H9 (cell line): ENCODE results near the gene MBD3L2. TPM values are rescaled to one million over a fixed set of nuclear protein-coding genes. Genes with fewer than 3 reads are reported as not detected.

ENCODE experiments used
- DNase-seq: peaks from one replicate; pipeline ENCODE4 v3.0.0-alpha.2; 2017
- H2AFZ ChIP-seq: one replicate; pipeline ENCODE4 v1.6.1; 2013; ENCODE audit warnings: mild to moderate bottlenecking, low read length, control low read depth, moderate library complexity
- H2AK5ac ChIP-seq: 2 replicates; pipeline ENCODE4 v1.6.1; 2013; ENCODE audit warnings: low read length, control low read depth, mixed read lengths; ENCODE audit not compliant: insufficient read length
- H2BK120ac ChIP-seq: one replicate; pipeline ENCODE4 v1.6.1; 2013; ENCODE audit warnings: low read depth, mild to moderate bottlenecking, low read length, control low read depth, inconsistent platforms; ENCODE audit not compliant: poor library complexity, severe bottlenecking
- H2BK12ac ChIP-seq: 2 replicates; pipeline ENCODE4 v1.6.1; 2013; ENCODE audit warnings: low read length, control low read depth, mixed read lengths, low read depth; ENCODE audit not compliant: insufficient read length
- H2BK15ac ChIP-seq: 2 replicates; pipeline ENCODE4 v1.6.1; 2013; ENCODE audit warnings: low read depth, low read length, control low read depth
- H2BK20ac ChIP-seq: one replicate; pipeline ENCODE4 v1.6.1; 2013; ENCODE audit warnings: low read depth, mild to moderate bottlenecking, low read length, control low read depth, inconsistent platforms; ENCODE audit not compliant: poor library complexity, severe bottlenecking
- H2BK5ac ChIP-seq: 2 replicates; pipeline ENCODE4 v1.6.1; 2013; ENCODE audit warnings: low read length, control low read depth, mixed read lengths; ENCODE audit not compliant: insufficient read length
- H3K14ac ChIP-seq: 2 replicates; pipeline ENCODE4 v1.6.1; 2013; ENCODE audit warnings: low read length, control low read depth; ENCODE audit not compliant: insufficient read depth
- H3K18ac ChIP-seq: 2 replicates; pipeline ENCODE4 v1.6.1; 2013; ENCODE audit warnings: low read depth, mild to moderate bottlenecking, mixed read lengths, low read length, control low read depth; ENCODE audit not compliant: insufficient read length
- H3K23ac ChIP-seq: 2 replicates; pipeline ENCODE4 v1.6.1; 2013; ENCODE audit warnings: low read length, control low read depth, mixed read lengths, low read depth; ENCODE audit not compliant: insufficient read length
- H3K23me2 ChIP-seq: 2 replicates; pipeline ENCODE4 v1.6.1; 2013; ENCODE audit warnings: low read depth, mild to moderate bottlenecking, mixed read lengths, low read length, control low read depth; ENCODE audit not compliant: insufficient read length, poor library complexity, severe bottlenecking
- H3K27ac ChIP-seq: 2 replicates; pipeline ENCODE4 v1.5.1; 2013; ENCODE audit warnings: low read length, control low read depth, mixed read lengths, low read depth; ENCODE audit not compliant: insufficient read length
- H3K27me3 ChIP-seq: 2 replicates; pipeline ENCODE4 v1.6.1; 2013; ENCODE audit warnings: low read length, control low read depth, inconsistent platforms; ENCODE audit not compliant: insufficient read depth
- H3K4ac ChIP-seq: 2 replicates; pipeline ENCODE4 v1.6.1; 2013; ENCODE audit warnings: low read depth, mild to moderate bottlenecking, control low read depth, inconsistent platforms, low read length, moderate library complexity
- H3K4me1 ChIP-seq: 2 replicates; pipeline ENCODE4 v1.6.1; 2013; ENCODE audit warnings: low read length, control low read depth, inconsistent platforms; ENCODE audit not compliant: insufficient read depth
- H3K4me2 ChIP-seq: 2 replicates; pipeline ENCODE4 v1.6.1; 2013; ENCODE audit warnings: low read length, control low read depth, mixed read lengths; ENCODE audit not compliant: insufficient read length, insufficient read depth
- H3K56ac ChIP-seq: 2 replicates; pipeline ENCODE4 v1.6.1; 2013; ENCODE audit warnings: low read depth, mild to moderate bottlenecking, mixed read lengths, low read length, control low read depth; ENCODE audit not compliant: insufficient read length
- H3K79me1 ChIP-seq: 2 replicates; pipeline ENCODE4 v1.6.1; 2013; ENCODE audit warnings: low read depth, mild to moderate bottlenecking, moderate library complexity, low read length, control low read depth, inconsistent platforms; ENCODE audit not compliant: insufficient read depth, poor library complexity, severe bottlenecking
- H3K79me2 ChIP-seq: 2 replicates; pipeline ENCODE4 v1.6.1; 2013; ENCODE audit warnings: low read length, control low read depth, inconsistent platforms; ENCODE audit not compliant: insufficient read depth
- H3K9ac ChIP-seq: 2 replicates; pipeline ENCODE4 v1.6.1; 2013; ENCODE audit warnings: low read length, control low read depth, mixed read lengths; ENCODE audit not compliant: insufficient read length; ENCODE audit errors: extremely low read depth
- H3K9me3 ChIP-seq: one replicate; pipeline ENCODE4 v1.6.1; 2013; ENCODE audit warnings: low read depth, low read length, inconsistent platforms; ENCODE audit not compliant: control insufficient read depth
- H3T11ph ChIP-seq: one replicate; pipeline ENCODE4 v1.6.1; 2013; ENCODE audit warnings: mild to moderate bottlenecking, low read length, control low read depth, inconsistent platforms
- H4K20me1 ChIP-seq: one replicate; pipeline ENCODE4 v1.6.1; 2013; ENCODE audit not compliant: control insufficient read depth, insufficient read length, insufficient read depth
- H4K5ac ChIP-seq: 2 replicates; pipeline ENCODE4 v1.6.1; 2013; ENCODE audit warnings: low read depth, mild to moderate bottlenecking, mixed read lengths, low read length, control low read depth; ENCODE audit not compliant: insufficient read length
- H4K8ac ChIP-seq: replicated peaks from 2 replicates; pipeline ENCODE4 v1.6.1; 2013; ENCODE audit warnings: low read length, control low read depth, mixed read lengths, low read depth; ENCODE audit not compliant: insufficient read length
- H4K91ac ChIP-seq: 2 replicates; pipeline ENCODE4 v1.6.1; 2013; ENCODE audit warnings: low read depth, mild to moderate bottlenecking, moderate library complexity, mixed read lengths, low read length, control low read depth; ENCODE audit not compliant: insufficient read length
- H3K27ac Mint-ChIP-seq, 3 experiments: 2 replicates in 2 of 3; 3 replicates in 1 of 3; pipeline ENCODE4 v1.8.0; 2020 to 2021; ENCODE audit warnings: mixed read lengths in 3 of 3, mild to moderate bottlenecking in 1 of 3, moderate library complexity in 1 of 3
- H3K27me3 Mint-ChIP-seq: 2 replicates; pipeline ENCODE4 v1.8.0; 2021; ENCODE audit warnings: low read depth, mild to moderate bottlenecking, moderate library complexity, mixed read lengths
- H3K36me3 Mint-ChIP-seq, 3 experiments: 2 replicates in 2 of 3; 3 replicates in 1 of 3; pipeline ENCODE4 v1.8.0; 2020 to 2021; ENCODE audit warnings: low read depth in 3 of 3, mixed read lengths in 3 of 3; ENCODE audit not compliant: insufficient read depth in 1 of 3
- H3K4me1 Mint-ChIP-seq, 2 experiments: 2 replicates each; pipeline ENCODE4 v1.8.0; 2020; ENCODE audit warnings: mixed read lengths in 2 of 2
- H3K4me3 Mint-ChIP-seq, 2 experiments: 2 replicates in 1 of 2; 3 replicates in 1 of 2; pipeline ENCODE4 v1.8.0; 2020 to 2021; ENCODE audit warnings: mild to moderate bottlenecking in 2 of 2, mixed read lengths in 2 of 2, moderate library complexity in 1 of 2
- H3K9me3 Mint-ChIP-seq, 2 experiments: 2 replicates in 1 of 2; 3 replicates in 1 of 2; pipeline ENCODE4 v1.8.0; 2020; ENCODE audit warnings: mild to moderate bottlenecking in 2 of 2, mixed read lengths in 2 of 2, moderate library complexity in 1 of 2
- WGBS: extraction: QIAGEN DNeasy Blood & Tissue Kit; methylation state at CpG from one replicate; pipeline ENCODE4 v1.1.7; 2013; ENCODE audit warnings: missing lambda C conversion rate, low lambda C conversion rate, mixed read lengths; ENCODE audit not compliant: insufficient read length; ENCODE audit errors: extremely low coverage; 5-methylcytosine and 5-hydroxymethylcytosine counted together
- total RNA-seq: library from RNA; stranded (reverse); gene quantifications from 2 replicates; pipeline ENCODE4 v1.2.1, GENCODE V29; 2021
- TF ChIP-seq, protein P1 (sequence below): fragments of 200-600 bp; sonication (generic); conservative IDR thresholded peaks from 3 replicates; pipeline ENCODE4 v1.8.0; 2021; ENCODE audit warnings: antibody characterized with exemption, mild to moderate bottlenecking

The MBD3L2 gene
- total RNA-seq, 1 experiment from 2014 or later: not detected

DNA sequence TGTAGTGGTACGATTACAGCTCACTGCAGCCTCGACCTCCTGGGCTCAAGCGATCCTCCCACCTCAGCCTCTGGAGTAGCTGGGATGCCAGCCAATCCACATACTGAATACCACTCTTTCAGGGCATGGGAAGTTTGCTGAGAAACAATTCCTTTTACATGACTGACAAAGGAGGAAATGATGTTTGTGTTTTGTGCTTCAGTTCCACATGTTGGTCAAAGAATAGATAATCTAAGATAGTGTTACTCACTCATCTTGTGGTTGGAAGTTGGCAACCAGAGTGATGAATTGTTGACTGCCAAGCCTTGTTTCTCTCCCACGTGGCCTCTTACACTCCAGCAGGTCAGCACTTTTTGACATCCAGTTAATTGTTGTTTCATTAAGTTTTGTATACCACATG is 35.4 kb upstream of the MBD3L2 start:
- Histone ChIP-seq H3K27ac (no peak overlapping the region), H3K79me1 (no peaks in the 10 kb centered on the region), H2AK5ac (no peak overlapping the region), H2BK20ac (no peak overlapping the region), H2BK12ac (no peak overlapping the region), H3K56ac (no peak overlapping the region), H3K27me3 (no peaks in the 10 kb centered on the region; the same call in 1 of the 2 replicates), H3K4me1 (no peaks in the 10 kb centered on the region), H3K9ac (no peak overlapping the region), H4K8ac (no peak overlapping the region), H3K79me2 (no peaks in the 10 kb centered on the region), H4K5ac (no peak overlapping the region), H4K91ac (no peak overlapping the region), H3K14ac (no peak overlapping the region), H3K18ac (no peak overlapping the region), H3K9me3 (peaks cover 27% of the 10 kb centered on the region), H2AFZ (no peak overlapping the region), H2BK15ac (no peak overlapping the region), H3K23me2 (no peaks in the 10 kb centered on the region), H3K4me2 (no peak overlapping the region), H2BK5ac (no peak overlapping the region), H2BK120ac (no peak overlapping the region), H3T11ph (no peak overlapping the region), H3K23ac (no peak overlapping the region), H4K20me1 (no peaks in the 10 kb centered on the region), H3K4ac (no peak overlapping the region)
- TF ChIP-seq, protein P1, sequence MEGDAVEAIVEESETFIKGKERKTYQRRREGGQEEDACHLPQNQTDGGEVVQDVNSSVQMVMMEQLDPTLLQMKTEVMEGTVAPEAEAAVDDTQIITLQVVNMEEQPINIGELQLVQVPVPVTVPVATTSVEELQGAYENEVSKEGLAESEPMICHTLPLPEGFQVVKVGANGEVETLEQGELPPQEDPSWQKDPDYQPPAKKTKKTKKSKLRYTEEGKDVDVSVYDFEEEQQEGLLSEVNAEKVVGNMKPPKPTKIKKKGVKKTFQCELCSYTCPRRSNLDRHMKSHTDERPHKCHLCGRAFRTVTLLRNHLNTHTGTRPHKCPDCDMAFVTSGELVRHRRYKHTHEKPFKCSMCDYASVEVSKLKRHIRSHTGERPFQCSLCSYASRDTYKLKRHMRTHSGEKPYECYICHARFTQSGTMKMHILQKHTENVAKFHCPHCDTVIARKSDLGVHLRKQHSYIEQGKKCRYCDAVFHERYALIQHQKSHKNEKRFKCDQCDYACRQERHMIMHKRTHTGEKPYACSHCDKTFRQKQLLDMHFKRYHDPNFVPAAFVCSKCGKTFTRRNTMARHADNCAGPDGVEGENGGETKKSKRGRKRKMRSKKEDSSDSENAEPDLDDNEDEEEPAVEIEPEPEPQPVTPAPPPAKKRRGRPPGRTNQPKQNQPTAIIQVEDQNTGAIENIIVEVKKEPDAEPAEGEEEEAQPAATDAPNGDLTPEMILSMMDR: no peak
- Mint-ChIP-seq H3K9me3 (peaks cover 85 to 91% of the 10 kb centered on the region in 2 experiments), H3K36me3 (peaks cover 0 to 12% (median 4%) of the 10 kb centered on the region in 3 experiments; a peak in 4 of 7 replicates), H3K27me3 (peaks cover 3% of the 10 kb centered on the region; the same call in 1 of the 2 replicates), H3K27ac (no peak overlapping the region), H3K4me1 (no peaks in the 10 kb centered on the region), H3K4me3 (no peak overlapping the region)
- no CpG with 5 or more reads among the region's 4 CpGs for WGBS
- DNase-seq: no peak
